GDM1 (cell line): ENCODE results near the gene SDF4.

ENCODE experiments used
- DNase-seq: peaks from one replicate; lab custom pipeline; 2025; lab: John Stamatoyannopoulos, UW

Gene SDF4

DNA sequence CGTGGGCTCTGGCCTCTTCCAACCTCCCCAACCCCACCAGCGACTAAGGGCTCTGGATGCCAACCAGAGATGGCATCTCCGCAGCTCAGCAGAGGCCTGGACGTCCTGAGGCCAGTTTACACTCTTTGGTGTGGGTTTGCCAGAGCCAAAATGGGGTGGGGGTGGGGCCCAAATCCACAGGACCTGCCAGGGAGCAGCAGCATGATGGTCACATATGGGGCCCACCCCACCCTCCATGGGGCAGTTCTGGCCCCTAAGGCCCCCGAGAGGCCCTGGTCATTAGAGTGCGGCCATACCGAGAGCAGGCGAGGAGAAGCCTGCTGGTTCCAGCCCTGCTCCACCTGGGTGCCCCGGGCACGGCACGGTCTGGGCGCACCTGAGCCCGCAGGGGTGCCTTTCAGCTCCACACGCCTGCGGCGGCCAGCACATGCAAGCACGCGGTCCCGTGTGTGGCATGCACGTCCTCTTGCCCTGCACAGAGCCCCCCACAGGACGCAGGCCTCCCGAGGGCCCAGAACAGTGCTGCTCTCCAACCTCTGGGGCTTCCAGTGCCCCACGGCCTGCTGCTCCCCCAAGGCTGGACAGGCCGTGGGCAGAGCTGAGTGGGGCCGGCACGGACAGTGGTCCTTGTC is 9.9 kb upstream of the SDF4 start:
- DNase-seq: no peak

DNA sequence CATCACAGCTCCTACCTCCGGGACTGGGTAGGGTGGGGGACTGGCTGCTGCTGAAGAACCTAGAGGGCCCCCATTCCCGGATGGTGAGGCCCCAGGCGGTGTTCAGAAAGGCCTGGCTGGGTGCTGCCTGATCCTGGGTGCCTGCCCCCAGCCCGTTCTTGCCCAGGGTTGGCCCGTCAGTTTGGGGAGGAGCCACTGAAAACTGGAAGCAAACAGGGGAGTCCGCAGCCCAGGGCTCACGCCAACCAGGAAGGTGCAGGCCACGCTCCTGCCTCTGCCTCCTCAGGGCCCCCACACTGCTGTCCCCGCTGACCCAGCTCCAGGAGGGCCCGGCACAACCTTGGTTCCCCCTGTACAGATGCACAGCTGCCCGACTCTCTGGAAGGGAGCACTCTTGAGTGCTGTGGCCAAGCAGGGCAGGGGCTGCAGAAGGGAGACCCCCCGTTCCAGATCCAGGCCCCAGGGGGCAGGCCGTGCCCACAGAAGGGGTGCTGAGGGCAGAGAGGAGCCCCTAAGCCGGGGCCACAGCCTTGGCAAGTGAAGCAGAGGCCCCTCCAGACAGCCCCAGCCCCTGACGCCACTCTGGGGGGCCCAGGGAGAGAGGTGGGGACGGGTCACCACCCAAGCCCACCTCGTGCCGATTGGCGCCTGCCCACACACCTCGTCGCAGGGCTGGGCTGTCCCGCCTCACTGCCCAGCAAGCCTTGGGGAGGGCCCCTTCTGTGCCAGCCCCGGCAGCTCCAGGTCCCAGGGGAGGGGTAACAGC is 9.2 kb upstream of the SDF4 start:
- DNase-seq: no peak

- DNase-seq: no peak
These were observed 8.5 kb upstream of the SDF4 start for GRCh38 chr1:1240348-1240732.

DNA sequence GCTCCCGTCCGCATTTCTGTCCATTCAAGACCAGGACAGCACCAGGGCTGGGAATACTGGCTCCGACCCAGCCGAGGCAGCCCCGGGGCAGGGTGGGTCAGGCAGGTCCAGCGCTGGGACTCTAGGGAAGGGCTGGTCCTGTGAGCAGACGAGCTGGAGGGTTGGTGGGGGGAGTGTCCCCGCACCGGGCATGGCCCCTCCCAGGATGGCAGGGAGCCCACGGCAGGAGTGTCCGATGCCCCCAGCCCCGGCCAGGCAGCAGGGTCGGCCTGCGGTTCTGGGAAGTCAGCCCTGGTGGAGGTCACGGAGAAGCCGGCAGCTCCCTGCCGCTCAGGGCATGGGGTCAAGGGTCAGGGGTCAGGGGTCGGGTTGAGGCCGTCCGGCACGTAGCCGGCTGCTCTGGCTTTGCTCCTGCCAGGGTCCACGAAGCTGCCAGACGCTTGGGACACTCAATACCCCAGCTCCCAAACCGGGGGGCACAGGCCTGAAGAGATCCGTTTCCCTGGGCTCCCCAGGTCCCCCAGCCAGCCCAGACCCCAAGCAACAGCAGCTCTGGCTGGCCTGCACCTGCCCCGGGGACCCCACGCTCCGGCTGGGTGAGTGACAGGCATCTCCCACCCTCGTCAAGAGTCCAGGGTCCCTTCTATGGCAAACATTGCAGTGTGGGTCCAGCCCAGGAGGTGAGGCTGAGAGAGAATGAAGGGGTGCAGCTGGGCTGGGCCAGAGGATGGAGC is 8.0 kb upstream of the SDF4 start:
- DNase-seq: no peak

DNA sequence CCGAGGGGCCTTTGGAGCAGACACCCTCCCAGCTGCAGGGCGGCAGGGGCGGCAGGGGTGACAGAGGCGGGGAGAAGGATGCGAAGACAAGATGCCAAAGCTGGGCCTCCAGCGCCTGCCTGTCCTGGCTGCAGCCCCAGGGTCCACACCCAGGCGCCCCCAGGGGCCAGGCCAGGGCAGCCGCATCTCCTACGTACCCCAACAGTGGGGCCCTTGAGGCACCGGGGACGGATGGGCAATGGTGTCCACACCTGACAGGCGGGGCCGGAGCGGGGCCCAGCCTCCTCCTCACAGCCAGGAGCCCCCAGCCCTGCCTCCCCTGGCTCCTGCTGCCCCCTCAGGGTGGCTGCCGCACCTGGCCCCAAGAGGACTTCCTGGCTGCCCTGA is 7.4 kb upstream of the SDF4 start:
- no peak for DNase-seq

DNA sequence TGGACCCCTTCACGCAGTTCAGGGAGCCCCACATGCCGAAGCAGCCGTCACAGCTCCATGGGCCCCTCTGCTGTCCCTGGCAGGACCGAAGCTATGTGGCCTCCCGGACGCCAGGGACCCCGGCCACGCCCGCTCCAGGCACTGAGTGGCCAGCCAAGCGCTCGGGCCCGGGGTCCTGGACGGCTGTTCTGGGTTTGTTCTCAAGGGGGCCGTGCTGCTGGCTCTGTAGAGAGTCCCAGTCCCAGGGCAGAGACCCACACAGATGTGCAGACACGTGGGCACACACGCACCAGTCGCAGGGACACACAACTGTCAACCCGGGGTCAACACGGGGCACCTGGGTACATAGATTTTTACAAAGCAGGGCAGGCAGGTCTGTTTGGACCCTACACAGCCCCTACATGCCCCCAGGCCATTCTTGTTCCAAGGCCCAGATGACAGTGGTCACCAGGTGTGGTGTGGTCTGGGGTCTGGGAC is 6.9 kb upstream of the SDF4 start:
- no peak for DNase-seq

GRCh38 chr1:1237874-1238701 is 6.3 kb upstream of the SDF4 start:
- DNase-seq: no peak

DNA sequence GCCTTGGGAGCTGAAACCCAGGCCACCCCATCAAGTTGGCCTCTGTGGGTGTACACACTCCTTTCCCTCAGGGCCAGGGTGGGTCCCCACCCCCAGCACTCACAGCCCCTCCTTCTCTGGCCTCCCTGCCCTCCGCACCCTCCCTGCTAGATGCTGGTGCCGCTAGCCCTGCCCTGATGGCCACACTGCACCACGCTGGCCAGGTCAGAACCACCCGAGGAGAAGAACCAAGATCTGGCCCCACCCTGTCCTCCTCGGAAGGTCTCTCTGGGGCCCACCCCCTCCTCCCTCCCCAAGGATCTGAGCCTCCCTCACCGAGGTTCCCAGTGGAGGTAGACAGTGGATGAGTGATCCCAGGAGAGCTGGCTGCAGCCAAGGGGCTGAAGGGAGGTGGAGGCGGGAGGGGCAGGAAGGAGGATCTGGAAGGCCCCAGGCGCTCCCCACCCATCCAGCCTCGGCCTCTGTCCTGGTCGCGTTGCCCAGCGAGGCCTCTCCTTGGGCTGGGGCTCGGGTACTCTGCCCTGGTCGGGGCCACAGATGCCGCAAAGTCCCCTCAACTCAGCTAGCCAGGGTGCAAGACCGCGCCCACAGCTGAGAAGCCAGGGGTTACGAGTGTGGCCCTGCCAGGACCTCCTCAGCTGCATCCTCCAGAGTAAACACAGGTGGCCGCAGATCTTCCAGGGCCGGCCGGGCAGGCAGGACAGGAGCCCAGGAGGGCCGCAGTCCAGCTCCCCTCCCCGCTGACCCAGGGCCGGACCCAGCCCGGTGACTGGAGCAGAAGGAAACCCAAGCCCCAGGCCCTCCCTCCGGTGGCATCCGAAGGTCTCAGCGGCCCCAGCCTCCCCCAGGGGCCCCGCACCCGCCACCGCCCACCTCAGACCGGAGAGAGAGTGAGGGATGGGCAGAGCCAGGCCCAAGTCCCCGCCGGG is 5.4 kb upstream of the SDF4 start:
- DNase-seq: no peak

DNA sequence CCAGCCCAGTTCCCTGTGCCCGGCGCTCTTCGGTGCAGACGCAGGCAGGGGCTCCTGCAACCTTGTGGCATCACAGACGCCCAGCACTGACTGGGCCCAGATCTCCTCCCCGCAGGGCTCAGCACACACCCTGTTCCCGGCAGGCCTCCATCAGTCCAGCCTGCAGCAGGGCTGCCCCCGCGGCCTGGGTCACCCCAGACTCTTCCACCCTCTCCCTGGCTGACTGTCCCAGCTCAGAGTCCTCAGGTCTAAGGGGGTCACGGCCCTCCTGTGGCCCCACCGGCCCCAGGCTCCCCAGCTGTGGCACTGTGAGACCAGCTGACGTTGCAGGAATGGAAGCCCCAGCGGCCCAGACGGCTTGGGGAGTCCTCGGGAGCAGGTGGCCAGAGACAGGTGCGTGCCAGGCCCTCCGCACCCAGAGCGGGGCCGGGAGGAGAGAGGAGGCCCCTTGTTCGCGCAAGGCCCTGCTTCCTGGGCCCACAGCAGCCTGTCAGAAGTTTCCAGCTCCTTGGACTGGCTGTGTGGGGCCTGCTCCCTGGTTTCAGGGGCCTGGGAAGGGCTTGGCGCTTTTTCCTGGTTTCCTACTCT is 4.5 kb upstream of the SDF4 start:
- no peak for DNase-seq

DNA sequence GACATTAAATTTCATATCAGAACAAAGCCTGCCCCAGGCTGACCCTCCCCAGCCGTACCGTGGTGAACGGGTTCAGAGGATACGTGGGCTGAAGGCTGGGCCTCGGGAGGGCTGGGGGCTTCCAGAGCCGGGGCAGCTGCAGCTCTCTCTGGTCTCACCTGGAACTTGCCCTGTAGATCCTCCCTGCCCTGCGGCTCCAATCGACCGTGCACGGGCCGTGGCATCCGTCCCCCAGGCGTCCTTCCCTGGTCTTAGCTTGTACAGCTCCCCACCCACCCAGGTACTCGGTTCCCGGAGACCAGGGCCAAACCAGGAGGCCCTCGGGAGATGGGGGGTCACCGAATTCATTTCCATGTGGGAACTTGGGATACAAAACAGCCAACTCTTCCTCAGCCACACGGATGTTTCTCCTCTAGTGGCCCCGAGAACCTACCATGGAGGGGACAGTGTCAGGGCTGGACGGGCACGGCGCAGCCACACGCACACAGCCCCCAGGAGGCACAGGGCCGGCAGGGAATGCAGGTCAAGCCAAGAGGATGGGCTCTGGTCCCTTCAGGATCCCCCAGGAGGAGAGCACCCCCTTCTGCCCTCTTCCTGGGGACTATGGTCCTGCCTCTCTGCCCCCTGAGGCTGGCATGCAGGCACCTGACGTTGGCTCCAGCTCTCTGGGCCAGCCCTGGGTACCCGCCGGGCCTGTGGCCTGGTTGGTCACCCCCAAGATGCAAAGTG is 3.4 kb upstream of the SDF4 start:
- no peak for DNase-seq

DNA sequence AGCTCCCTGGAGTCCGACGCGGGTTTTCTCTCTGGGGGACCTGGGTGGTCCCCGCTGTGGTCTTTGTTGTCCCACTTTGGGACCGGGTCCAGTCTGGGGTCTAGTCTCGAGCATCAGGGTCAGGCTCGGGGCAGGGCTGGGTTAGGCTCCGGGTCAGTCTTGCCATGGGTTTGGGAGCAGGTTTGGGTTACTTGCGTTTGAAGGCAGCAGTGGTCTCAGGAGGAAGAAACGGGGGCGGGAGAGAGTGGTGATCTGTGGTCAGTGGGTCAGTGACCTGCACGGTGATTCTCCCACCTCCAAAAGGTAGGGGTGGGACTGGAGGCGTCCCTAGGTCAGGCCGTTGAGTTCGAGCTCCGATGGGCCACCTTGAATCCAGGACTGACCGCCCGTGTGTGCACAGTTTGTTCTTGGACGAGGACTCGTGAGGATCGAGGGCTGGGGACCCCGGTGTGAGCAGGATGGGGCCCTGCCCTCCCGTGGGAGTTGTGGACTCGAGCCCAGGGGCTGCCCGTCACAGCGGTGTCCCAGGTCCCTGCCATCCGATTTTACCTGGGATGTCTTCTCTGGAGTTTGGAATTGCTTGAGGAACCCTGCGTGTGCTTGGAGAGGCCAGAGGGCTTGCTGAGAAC is 2.5 kb upstream of the SDF4 start:
- DNase-seq: no peak

- no peak for DNase-seq
These were observed 1.7 kb upstream of the SDF4 start for GRCh38 chr1:1233567-1233892.

DNA sequence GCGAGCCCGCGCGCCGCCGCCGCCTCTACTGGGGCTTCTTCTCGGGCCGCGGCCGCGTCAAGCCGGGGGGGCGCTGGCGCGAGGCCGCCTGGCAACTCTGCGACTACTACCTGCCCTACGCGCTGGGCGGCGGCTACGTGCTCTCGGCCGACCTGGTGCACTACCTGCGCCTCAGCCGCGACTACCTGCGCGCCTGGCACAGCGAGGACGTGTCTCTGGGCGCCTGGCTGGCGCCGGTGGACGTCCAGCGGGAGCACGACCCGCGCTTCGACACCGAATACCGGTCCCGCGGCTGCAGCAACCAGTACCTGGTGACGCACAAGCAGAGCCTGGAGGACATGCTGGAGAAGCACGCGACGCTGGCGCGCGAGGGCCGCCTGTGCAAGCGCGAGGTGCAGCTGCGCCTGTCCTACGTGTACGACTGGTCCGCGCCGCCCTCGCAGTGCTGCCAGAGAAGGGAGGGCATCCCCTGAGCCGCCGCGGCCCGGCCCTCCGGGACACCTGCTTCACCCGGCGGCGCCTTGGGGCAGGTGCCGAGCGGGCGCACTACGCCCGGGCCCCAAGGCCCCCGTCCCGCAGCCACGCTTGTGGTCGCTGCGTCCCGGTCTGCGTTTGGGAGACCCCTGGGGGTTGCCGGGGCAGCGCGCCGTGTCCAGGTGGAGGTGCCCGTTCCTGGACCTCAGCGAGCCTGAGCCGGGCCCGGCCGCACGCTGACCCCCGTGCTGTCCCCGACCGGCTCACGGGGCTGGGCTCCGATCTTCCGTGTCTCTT is 1.2 kb upstream of the SDF4 start:
- no peak for DNase-seq

DNA sequence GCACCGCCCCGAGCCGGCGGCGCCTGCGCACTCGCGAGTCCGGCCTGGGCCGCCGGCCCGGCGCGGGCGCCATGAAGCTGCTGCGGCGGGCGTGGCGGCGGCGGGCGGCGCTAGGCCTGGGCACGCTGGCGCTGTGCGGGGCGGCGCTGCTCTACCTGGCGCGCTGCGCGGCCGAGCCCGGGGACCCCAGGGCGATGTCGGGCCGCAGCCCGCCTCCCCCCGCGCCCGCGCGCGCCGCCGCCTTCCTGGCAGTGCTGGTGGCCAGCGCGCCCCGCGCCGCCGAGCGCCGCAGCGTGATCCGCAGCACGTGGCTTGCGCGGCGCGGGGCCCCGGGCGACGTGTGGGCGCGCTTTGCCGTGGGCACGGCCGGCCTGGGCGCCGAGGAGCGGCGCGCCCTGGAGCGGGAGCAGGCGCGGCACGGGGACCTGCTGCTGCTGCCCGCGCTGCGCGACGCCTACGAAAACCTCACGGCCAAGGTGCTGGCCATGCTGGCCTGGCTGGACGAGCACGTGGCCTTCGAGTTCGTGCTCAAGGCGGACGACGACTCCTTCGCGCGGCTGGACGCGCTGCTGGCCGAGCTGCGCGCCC is 501 bp upstream of the SDF4 start, which contains the start of gene B3GALT6:
TSS of gene B3GALT6 (plus strand) at position 30 of the 588 bp plus-strand sequence. CDS start at position 72, 42 bp downstream.
- no peak for DNase-seq

- no peak for DNase-seq
These were observed 973 bp downstream of the SDF4 start for GRCh38 chr1:1230656-1231399.

DNA sequence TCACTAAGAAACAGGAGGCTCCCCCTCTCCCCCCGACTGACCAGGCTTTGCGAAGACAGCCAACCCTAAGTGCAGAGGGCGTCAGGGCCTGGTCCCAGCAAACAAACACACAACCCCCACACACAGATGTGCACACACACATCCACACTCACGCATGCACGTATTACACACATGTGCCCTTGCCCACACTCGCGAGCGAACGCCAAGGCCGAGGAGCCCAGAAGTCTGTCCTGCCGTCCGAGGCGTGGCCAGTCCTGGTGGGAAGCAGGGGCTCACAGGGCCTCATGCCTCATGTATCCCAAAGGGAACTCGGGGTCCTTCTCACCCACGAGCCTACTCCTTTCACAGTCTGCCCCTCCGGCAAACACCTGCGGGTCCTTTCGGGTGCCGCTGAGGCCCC is 2.0 kb downstream of the SDF4 start:
- DNase-seq: no peak

DNA sequence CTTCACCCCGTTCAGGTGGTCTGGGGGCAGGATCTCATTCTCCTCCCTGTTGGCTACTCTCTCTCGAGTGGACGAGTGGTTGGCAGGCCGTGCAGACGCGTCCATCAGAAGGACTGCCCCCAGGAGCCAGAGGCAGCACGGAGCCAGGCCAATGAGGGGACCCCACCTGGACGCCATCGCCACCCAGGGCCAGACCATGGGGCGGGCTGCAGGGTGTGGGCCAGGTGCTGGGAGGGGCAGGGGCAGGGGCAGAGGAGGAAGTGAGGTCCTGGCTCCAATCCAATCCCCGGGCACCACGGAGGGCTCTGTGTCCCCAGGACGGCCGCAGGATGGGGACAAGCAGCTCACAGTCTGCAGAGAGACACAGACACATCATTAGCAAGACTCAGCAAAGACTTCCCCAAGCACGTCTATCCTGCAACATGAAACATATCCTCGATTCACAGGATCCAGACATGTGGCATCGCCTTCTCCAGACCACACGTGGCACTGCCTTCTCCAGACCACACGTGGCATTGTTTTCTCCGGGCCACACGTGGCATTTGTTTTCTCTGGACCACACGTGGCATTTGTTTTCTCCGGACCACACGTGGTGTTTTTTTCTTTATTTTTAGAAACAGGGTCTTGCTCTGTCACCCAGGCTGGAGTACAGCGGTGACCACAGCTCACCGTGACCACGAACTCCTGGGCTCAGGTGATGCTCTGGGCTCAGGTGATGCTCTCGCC is 3.0 kb downstream of the SDF4 start:
- DNase-seq: no peak
